ENCODE measurements around the gene ANO1. TPM values are rescaled to one million over a fixed set of nuclear protein-coding genes. Genes with fewer than 3 reads are reported as not detected.

Gene ANO1
- total RNA-seq, 2 experiments from 2014 or later, result not detected

DNA sequence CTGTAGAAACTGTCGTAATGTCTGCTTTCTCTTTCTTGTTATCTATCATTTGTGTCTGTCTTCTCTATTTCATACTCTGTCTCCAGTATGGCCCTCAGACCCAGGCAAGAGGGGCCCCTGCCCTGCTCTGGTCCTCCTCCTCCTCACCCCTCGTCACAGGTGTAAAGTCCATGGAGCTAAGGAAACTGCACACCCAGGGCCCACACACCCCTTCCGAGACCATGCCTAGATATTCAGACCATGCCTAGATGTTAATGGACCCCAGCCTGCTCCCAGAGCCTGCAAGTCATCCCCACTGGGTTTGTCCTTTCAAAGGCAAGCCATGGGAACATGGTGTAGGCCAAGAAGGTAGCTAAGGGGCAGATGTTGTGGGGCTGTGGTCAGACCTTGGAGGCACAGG is 24.1 kb upstream of the ANO1 start:
- Histone ChIP-seq H3K27ac (ENCODE audit: low read depth in 1 of 2, low read length in 2 of 2) (no peak overlapping the region), H3K36me3 (ENCODE audit: insufficient read depth, low read length) (no peaks in the 10 kb centered on the region), H3K4me1 (ENCODE audit: insufficient read depth, low read length) (no peaks in the 10 kb centered on the region), H3K4me3 (ENCODE audit: low read length) (no peak overlapping the region), H3K9me3 (ENCODE audit: control insufficient read depth in 1 of 2, insufficient read depth in 1 of 2, low read length in 2 of 2) (peaks cover 3 to 4% of the 10 kb centered on the region in 2 experiments), H3K27me3 (ENCODE audit: control insufficient read depth in 1 of 2, insufficient read depth in 2 of 2, low read length in 2 of 2) (peaks cover 0 to 8% of the 10 kb centered on the region in 2 experiments)
- ATAC-seq (ENCODE audit: poor library complexity) (no peak), DNase-seq (peak in 1 of 14 experiments; percentile 21)
- TF ChIP-seq, protein P1, sequence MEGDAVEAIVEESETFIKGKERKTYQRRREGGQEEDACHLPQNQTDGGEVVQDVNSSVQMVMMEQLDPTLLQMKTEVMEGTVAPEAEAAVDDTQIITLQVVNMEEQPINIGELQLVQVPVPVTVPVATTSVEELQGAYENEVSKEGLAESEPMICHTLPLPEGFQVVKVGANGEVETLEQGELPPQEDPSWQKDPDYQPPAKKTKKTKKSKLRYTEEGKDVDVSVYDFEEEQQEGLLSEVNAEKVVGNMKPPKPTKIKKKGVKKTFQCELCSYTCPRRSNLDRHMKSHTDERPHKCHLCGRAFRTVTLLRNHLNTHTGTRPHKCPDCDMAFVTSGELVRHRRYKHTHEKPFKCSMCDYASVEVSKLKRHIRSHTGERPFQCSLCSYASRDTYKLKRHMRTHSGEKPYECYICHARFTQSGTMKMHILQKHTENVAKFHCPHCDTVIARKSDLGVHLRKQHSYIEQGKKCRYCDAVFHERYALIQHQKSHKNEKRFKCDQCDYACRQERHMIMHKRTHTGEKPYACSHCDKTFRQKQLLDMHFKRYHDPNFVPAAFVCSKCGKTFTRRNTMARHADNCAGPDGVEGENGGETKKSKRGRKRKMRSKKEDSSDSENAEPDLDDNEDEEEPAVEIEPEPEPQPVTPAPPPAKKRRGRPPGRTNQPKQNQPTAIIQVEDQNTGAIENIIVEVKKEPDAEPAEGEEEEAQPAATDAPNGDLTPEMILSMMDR (IDR thresholded peaks at IDR 0.05), result no peak
- intact Hi-C loops (cut with DNase I, micrococcal nuclease), result no loop called here
- no peak overlapping the region for H3K4me3 Mint-ChIP-seq
- H3K4me1 Mint-ChIP-seq (ENCODE audit: low read depth), result no peaks in the 10 kb centered on the region
- no peaks in the 10 kb centered on the region for H3K36me3 Mint-ChIP-seq (ENCODE audit: low read depth)
- H3K9me3 Mint-ChIP-seq, result no peaks in the 10 kb centered on the region
- CTCF ChIA-PET, result no interaction called here
- H3K27me3 Mint-ChIP-seq, result peaks cover 57% of the 10 kb centered on the region
- POLR2A ChIA-PET, result no interaction called here
- H3K27ac Mint-ChIP-seq, result no peak overlapping the region

DNA sequence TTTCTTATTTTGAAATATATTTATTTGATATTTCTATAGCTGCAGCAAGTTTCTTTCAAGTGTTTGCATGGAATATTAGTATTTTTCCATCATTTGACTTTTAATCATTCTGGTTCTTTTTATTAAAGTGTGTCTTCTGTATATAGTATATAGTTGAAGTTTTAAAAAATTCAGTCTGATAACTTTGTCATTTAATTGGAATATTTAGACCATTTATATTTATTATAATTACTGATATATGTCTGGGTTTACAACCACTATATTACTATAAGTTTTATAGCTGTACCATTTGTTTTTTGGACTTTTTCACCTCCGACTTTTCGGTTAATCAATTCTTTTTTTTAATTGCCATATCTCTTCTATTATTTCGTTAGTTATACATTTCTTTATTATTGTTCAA is 22.7 kb upstream of the ANO1 start:
- peaks cover 42% of the 10 kb centered on the region for H3K27me3 Mint-ChIP-seq

GRCh38 chr11:70057080-70057479 is 21.0 kb upstream of the ANO1 start:
- DNase-seq (no peak), ATAC-seq (ENCODE audit: poor library complexity) (no peak)
- Mint-ChIP-seq H3K27ac (no peak overlapping the region), H3K36me3 (ENCODE audit: low read depth) (no peaks in the 10 kb centered on the region), H3K27me3 (peaks cover 26% of the 10 kb centered on the region), H3K4me3 (no peak overlapping the region), H3K9me3 (no peaks in the 10 kb centered on the region), H3K4me1 (ENCODE audit: low read depth) (no peaks in the 10 kb centered on the region)
- H3K27me3 ChIP-seq (ENCODE audit: control insufficient read depth in 1 of 2, insufficient read depth in 2 of 2, low read length in 2 of 2), result peaks cover 0 to 8% of the 10 kb centered on the region in 2 experiments
- no peak overlapping the region for H3K27ac ChIP-seq (ENCODE audit: low read depth in 1 of 2, low read length in 2 of 2)
- ChIA-PET CTCF (no interaction called here), POLR2A (no interaction called here)
- TF ChIP-seq, protein P1 (IDR thresholded peaks at IDR 0.05), result no peak
- H3K36me3 ChIP-seq (ENCODE audit: insufficient read depth, low read length), result no peaks in the 10 kb centered on the region
- H3K4me3 ChIP-seq (ENCODE audit: low read length), result no peak overlapping the region
- intact Hi-C loops (cut with DNase I, micrococcal nuclease), result no loop called here
- H3K9me3 ChIP-seq (ENCODE audit: control insufficient read depth in 1 of 2, insufficient read depth in 1 of 2, low read length in 2 of 2), result peaks cover 3 to 4% of the 10 kb centered on the region in 2 experiments
- no peaks in the 10 kb centered on the region for H3K4me1 ChIP-seq (ENCODE audit: insufficient read depth, low read length)

More for the DNA sequence above, 22.7 kb upstream of the ANO1 start:
- Mint-ChIP-seq H3K4me3 (no peak overlapping the region), H3K27ac (no peak overlapping the region), H3K36me3 (ENCODE audit: low read depth) (no peaks in the 10 kb centered on the region), H3K9me3 (no peaks in the 10 kb centered on the region), H3K4me1 (ENCODE audit: low read depth) (no peaks in the 10 kb centered on the region)
- Histone ChIP-seq H3K27me3 (ENCODE audit: control insufficient read depth in 1 of 2, insufficient read depth in 2 of 2, low read length in 2 of 2) (peaks cover 0 to 8% of the 10 kb centered on the region in 2 experiments), H3K27ac (ENCODE audit: low read depth in 1 of 2, low read length in 2 of 2) (no peak overlapping the region), H3K9me3 (ENCODE audit: control insufficient read depth in 1 of 2, insufficient read depth in 1 of 2, low read length in 2 of 2) (peaks cover 3 to 4% of the 10 kb centered on the region in 2 experiments), H3K36me3 (ENCODE audit: insufficient read depth, low read length) (no peaks in the 10 kb centered on the region), H3K4me3 (ENCODE audit: low read length) (no peak overlapping the region), H3K4me1 (ENCODE audit: insufficient read depth, low read length) (no peaks in the 10 kb centered on the region)
- no peak for DNase-seq
- ATAC-seq (ENCODE audit: poor library complexity), result no peak
- POLR2A ChIA-PET, result no interaction called here
- TF ChIP-seq, protein P1 (IDR thresholded peaks at IDR 0.05), result no peak
- intact Hi-C loops (cut with DNase I, micrococcal nuclease), result no loop called here
- CTCF ChIA-PET, result no interaction called here

All from CD4-positive, alpha-beta T cell (primary cell).